HG03571 (cell line): ENCODE results near the gene ADGRB3.

Experiments used
- ATAC-seq: cut with Tn5 transposase; IDR thresholded peaks from one replicate; pipeline ENCODE4 v1.9.1; 2021; ENCODE audit not compliant: unreplicated experiment

ADGRB3 gene

DNA sequence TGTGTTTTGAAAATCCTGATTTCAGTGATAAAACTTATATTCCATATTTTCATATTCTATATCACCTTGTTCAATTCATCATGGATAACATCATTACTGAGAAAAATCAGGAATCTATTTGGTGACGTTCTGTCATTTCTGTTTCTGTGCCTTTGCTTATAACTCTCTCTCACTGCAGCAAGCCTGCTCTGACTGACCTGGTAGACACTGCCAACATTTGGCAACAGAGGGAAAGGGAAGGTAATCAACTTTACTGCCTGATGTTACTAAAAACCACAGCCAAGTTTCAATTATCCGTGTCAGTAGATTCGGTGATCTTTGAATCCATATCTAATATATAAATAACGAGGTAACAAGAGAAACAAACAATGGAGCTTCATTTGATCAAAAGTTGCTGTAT lies 659.8 kb downstream of the ADGRB3 start:
- ATAC-seq: no peak

DNA sequence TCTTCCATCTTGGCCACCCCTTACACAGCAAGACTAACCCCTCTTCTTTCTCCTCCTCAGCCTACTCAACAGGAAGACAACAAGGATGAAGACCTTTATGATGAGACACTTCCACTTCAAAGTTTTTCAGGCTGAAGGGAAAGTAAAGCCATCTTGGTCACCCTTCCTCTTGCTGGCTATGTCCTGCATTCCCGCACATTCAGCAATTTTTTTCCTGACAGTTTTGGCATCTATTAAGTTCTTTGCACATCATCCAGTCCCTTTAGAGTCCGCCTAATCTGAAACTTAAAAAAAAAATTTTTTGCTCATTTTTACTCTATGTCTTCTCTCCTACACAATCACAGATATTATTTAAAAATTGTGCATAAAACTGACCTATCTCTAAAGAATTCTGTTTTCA lies 668.3 kb downstream of the ADGRB3 start:
- ATAC-seq: no peak

DNA sequence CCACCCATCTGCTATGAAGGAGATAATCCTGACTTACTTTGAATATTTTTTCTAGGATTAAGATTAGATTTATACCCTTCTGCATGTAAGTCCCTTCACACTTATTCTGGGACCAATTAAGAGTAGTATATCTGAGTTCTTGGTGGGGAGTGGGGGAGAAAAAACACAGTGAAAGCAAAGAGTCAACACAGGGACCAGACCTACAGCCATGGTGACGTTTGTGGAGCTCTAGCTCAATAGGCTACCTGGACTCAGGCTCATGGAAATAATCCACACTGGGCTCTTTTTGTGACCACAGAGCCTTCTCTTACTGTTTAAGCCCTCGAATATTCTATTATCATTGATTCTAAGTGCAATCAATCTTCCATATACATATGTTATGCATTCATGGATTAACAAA lies 670.4 kb downstream of the ADGRB3 start:
- ATAC-seq: no peak

DNA sequence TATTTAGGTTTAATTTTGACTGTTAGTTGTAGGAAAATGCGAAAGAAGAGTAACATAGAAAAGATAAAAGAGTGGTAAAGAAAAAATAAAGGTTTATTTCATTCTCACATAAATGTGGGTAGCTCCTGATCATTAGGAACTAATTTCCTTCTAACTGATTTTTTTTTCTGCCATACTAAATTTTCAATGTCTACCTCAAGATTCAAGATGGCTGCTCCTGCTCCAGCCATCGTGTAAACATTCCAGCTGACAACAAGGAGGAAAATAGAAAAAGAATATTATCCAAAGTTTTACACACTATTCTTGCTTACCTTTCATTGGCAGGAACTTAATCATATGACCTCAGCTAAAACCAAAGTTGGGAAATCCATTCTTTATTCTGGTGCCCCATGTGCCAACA lies 673.5 kb downstream of the ADGRB3 start:
- ATAC-seq: no peak

DNA sequence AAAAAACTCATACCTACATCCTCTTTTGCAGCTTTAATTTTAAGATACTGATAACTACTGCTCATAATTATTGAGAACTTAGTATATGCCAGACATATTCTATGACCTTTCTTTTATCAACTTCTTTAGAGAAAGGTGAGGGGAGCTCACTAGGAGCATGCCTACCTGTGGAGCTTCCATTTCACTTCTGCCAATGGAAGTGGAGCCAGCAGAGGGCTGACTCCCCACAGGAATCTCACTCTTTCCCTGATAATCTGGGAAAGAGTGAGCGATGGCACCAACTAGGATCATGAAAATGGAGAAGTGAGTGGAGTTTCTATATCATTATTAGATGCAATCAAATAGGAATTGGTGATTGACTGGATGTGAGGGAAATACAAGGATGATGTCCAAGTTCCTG lies 676.8 kb downstream of the ADGRB3 start:
- no peak for ATAC-seq

DNA sequence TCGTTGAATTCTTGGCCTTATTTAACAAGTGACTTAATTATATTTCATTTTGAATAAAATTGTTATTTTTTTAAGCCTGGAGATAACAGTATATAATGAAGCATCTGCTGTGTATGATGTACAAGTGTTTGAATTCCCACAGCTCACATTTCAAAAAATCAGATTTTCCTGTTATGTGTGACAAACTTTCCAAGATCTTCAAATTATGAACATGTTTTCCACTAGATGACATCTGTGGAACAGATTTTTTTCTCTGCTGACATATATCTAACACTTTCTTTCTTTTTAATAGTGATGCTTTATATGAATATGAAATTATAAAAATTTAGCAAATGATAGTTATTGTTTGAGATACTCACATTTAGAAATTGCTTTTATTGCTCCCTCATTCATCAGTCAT lies 678.9 kb downstream of the ADGRB3 start:
- no peak for ATAC-seq

DNA sequence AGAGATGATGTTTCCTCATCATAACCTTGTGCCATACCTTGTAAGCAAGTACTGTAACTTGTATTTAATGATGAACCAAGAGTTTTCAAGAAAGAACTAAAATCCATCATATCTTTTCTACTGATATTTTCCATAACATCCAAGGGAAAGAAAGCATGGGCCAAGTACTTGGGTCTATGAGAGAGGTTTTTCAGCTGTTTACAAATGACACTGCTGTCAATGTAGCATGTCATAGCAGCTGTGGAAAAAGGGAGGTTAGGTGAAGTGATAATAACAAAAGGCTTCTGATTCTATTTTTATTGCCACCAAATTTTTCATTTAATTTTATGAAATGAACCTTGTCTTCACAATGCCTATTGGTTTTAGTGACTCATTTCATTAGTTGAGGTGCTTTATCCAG lies 679.4 kb downstream of the ADGRB3 start:
- no peak for ATAC-seq

DNA sequence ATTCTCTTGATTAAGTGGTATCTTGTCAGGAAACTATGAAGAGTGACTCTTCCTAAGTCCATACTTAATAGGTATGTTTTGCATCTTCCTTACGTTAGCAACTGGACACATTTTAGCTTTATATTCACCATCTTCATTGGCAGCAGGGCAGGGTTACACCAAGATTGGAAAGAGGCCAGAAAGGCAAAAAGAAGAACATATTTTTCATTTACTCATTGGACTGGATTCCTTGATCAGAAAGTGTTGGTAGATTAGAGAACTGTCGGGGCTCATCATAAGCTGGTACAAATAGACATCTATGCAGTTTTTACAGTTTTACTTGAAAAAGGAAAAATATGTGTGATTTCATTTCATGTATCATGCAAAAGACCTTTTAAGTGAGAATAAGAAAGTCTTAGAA lies 696.8 kb downstream of the ADGRB3 start:
- ATAC-seq: no peak

DNA sequence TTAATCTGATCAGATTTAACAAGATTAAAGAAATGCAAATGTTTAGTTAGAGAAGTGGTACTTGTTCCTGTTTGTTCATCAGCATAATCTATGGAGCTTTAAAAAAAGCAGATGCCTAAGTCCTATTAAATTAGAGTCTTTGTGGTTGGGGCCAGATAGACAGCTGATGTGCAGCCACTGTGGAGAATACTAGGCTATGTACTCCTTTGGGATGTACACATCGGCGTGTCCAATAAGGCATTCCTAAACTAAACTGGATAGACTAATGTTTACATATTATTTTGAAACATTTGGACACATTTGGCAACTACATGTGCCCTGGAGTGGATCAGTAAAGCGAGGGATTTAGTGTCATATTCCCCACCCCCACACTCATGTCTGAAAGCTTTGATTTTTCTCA lies 702.2 kb downstream of the ADGRB3 start:
- ATAC-seq: no peak

DNA sequence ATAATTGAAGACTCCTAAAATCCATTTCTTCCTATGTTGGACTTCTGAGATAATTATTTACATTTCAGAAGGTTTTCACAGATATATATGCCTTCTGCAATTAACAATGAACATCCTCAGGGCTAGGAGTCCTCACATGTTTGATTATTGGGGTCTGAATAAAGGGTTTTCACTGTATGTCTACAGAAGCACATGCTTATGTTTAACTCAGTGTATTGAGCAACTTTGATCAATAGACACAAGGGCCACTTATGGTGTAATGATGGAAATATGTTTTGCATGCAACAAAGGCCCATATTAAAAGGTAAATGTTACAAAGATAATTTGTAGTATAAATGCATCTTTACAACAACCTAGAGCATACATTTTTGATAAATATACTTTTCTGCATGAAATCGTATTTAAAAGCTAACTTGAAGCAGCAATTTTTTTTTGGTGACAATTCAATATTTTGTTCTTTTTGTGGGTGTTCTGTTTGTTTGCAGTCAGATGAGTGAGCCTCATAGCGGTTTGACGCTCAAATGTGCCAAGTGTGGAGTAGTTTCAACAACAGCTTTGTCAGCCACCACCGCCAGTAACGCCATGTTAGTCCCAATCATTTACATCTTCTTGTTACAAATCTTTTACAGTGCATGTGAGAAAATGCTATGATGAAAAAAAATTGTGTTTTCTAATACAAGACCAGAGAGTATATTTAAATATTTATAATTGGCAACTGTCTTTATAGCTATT lies 703.5 kb downstream of the ADGRB3 start:
- ATAC-seq: no peak

DNA sequence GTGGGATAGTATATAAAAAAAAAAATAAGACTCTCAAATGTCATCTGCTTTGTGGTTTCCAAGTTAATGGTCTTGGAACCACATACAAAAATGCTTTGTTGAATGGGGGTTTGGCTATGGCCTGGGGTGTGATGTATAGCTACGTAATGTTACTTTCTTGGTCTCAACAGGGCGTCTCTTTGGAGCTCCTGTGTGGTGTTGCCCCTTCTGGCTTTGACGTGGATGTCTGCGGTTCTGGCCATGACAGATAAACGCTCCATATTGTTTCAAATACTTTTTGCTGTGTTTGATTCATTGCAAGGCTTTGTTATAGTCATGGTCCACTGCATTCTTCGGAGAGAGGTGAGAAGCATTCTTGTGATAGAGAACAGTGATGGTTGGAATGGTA lies 704.1 kb downstream of the ADGRB3 start:
- no peak for ATAC-seq

DNA sequence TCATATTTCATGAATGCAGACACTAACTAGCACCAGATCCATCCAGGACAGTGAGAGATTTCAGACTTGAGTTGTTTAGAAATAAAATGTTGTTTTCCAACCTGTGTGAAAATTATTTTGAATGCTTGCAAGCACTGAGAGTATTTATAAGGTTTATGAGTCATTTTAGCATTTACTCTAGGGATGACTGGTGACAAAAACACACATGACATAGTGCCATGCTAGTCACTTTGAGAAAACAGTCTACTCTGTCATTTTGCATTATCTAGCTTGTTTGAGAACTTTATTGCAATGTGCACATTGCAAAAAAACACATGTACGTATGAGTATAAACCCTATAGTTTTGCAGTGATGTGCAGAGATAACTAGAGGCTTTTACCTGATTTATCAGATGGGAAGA lies 705.1 kb downstream of the ADGRB3 start:
- ATAC-seq: no peak

DNA sequence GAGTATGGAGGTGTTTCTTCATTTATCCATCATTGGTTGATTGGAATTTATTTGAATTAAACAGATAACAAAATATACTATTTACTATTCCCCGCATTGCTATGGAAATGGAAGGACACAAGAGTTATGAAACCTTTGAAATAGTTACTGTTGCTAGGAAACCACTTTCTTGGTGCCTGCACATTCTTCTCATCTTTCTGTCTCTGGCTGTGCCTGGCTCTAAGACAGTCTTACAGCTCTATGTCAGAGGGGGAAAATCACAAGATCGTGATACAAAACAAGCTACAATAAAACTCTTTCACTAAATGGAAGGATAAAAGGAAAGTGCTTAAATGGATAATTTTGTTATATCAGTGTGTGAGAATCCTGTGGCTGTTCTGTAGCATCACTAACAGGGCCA lies 708.8 kb downstream of the ADGRB3 start:
- ATAC-seq: no peak

DNA sequence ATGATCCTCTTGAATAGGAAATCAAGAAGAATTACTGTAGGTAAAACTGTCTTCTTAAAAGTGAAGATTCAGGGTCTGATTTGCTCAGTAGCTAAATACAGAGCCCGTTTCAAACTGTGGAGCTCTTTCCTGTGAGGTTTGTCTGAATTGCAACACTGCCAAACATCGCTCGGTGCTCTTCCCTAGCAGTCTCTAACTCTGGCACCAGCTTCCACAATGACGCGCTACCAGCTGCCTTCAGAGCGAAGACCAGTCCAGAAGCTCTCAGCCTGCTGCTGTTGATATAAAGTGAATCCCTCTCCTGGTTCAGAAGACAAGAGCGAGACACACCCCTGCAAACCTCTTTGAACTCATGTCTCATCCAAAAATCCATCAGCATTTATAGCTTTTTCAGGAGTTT lies 714.7 kb downstream of the ADGRB3 start:
- ATAC-seq: no peak

DNA sequence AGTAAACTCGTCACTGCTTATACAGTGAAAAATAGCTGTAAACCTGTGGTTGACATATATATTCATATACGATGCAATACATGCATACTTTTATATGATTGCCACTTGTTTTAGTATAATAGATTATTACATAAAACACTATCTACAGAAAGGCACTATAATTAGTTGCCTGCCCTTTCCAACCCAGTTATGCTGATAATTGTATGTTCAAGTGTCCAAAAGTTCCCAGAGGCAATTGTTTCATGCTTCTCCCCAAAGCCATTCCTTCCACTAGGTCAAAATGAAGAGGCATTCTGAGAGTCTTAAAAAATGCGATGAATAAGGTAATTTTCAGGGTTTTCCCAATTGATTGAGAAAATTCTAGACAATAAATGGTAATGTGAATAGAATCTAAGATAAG lies 727.1 kb downstream of the ADGRB3 start:
- no peak for ATAC-seq

DNA sequence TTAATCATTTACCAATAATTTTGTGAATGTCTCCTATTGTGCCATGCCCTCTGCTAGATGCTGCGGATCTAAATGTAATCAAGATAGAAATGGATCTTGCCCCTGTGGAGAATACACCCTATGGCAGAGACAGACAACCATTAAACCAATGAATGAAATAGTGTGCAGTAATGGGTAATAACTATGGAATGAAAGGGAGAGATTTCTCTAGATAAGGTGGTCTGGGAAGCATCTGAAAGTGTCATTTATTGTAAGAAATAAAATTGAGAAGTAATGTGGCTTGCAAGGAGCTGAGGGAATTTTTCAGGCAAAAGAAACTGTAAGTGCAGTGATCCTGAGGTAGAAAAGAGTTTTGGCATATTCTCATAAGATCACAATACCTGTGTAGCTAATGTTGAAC lies 731.7 kb downstream of the ADGRB3 start:
- ATAC-seq: no peak

DNA sequence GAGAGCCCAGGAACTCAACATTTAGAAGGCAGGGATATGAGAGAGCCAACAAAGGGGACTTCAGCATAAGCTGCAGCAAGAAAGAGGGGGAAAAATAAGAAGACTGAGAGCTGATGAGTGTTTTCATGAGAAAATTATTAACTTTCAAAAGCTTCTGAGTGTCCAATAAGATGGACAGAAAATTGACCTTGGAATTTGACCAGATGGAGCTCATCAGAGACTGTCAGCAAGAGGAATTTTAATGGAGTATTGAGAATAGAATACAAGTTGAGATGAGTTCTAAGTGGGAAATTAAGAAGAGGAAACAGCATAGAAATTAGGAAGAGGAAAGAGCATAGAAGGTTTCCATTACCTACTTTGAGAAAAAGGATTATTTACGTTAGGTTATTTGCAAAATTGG lies 733.5 kb downstream of the ADGRB3 start:
- no peak for ATAC-seq

DNA sequence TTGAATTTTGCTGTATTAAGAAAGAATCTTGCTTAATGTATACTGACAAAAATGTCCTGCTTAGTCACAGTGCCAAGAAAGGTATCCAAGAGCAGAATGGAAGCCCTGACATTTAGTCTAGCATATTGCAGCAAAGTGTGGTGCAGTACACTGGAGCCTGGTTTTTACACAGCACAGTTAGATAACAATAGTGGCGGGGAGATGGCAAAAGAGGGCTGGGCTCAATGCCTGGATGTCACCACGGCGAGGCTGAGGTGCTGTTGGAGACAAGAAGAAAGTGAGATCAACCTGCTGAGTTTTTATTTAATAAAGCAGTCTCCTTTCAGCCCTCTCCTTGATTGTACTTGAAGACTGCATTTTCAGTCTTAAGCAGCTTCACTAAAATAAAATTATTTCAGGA lies 735.7 kb downstream of the ADGRB3 start:
- no peak for ATAC-seq

DNA sequence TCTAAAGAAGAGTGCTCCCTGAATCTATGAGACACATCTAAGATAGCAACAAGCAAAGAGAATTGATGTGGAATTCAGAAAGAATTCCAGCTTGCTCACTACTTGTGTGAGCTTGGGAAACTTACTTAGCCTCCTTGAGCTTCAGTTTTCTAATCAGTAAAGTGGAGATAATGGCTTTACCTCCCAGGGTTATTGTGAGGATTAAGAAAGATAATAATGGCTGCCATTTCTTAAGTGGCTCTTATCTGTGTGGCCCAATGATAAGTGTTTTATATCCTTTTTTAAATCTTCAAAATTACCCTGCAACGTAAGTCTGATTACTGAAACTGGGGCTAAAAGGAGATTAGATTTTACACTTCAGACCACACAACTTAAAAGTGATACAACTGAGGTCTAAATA lies 743.2 kb downstream of the ADGRB3 start:
- no peak for ATAC-seq

DNA sequence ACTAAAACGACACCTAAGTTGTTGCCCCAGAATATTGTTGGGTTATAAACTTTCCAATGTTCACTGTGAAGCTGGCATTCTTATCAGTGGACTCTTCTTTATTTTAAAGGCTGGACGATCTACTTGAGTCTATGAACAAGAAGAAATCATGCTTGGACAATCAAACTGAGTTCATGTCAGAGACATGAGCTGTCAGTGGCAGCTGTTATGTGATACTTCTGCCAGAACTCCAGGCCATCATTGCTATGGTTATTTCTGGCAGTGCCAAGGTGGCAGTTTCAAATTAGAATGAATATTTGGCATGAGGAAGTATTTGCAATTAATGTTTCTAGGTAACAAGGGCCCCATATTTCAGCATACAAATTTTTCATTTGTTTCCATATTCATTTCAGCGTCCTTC lies 744.4 kb downstream of the ADGRB3 start:
- no peak for ATAC-seq

DNA sequence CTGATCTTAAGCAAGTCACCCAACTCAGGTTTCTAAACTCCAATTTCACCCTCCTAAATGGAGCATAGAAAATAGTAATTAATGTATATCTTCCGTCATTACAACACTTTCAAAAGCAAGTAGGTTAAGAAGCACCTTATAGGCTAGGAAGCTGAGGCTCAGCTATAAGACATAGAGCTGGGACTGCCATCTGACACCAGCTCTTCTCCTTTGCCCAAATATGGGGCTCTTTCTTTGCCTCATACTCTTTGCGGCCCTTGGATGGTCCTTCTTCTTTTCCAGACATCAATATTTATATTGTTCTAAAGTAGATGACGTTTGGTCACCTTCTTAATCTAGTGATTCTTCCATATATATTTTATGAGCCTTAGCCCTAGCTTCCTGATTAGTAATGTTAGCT lies 748.5 kb downstream of the ADGRB3 start:
- no peak for ATAC-seq

DNA sequence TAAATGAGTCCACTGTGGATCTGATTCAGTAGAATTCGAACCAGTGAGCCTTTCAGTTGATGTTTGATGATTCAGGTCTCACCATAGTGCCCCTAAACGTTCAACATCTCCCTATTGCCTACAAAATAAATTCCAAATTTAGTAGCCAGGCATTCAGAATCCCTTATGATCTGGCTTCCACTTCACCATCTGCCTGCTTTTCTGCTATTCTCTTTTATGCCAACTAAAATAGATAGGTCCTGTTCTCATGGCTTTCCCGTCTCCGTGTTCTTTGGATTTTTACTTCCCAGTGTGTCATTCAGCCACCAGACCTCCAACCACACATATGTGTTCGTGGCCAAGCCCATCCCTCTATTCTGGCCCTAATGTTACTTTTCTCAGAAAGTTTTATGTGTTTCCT lies 751.3 kb downstream of the ADGRB3 start:
- no peak for ATAC-seq

DNA sequence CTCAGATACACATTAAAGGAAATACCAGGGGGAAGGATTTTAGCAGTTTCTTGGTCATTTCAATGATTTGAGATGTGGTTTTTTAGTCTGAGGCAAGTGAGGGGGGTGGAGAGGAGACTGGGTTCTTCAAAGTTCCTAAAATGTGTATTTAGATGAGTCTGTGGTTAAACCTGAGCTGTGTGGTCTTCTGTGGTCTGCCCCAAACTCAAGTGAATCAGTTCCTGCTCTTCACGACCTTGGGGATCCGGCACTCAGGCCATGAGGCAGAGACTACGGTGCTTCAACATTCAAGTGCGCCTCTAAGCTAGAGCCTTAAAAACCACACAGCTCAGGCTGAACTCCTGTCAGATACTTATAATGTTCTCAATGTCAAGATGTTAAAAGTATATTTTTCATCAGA lies 755.0 kb downstream of the ADGRB3 start:
- ATAC-seq: no peak

DNA sequence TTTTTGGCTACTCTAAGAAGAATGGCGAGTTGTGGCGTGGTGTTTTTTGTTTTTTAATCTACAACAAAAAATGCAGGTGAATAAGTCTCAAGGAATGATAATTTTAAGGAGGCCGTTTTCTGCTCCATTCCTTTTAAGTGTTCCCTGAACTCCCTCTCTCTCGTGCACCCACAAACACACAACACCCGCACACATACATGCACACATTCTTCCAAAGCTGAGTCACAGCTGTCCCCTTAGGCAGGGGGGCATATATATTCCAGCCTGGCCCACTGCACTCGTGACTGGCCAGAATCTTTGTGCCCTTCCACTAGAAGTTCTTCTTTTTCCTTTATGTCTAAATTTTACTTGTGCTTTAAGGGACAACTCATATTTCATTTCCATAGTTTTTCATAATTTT lies 756.0 kb downstream of the ADGRB3 start:
- ATAC-seq: no peak
